ENCODE data around the gene JARID2. TPM values are rescaled to one million over a fixed set of nuclear protein-coding genes. Genes with fewer than 3 reads are reported as not detected.

Gene JARID2
- total and polyA plus RNA-seq, 2 of the 13 experiments (the other 11 are each of a cell fraction or from before 2014, with no cell fraction given): 7.5 to 10.3 TPM

DNA sequence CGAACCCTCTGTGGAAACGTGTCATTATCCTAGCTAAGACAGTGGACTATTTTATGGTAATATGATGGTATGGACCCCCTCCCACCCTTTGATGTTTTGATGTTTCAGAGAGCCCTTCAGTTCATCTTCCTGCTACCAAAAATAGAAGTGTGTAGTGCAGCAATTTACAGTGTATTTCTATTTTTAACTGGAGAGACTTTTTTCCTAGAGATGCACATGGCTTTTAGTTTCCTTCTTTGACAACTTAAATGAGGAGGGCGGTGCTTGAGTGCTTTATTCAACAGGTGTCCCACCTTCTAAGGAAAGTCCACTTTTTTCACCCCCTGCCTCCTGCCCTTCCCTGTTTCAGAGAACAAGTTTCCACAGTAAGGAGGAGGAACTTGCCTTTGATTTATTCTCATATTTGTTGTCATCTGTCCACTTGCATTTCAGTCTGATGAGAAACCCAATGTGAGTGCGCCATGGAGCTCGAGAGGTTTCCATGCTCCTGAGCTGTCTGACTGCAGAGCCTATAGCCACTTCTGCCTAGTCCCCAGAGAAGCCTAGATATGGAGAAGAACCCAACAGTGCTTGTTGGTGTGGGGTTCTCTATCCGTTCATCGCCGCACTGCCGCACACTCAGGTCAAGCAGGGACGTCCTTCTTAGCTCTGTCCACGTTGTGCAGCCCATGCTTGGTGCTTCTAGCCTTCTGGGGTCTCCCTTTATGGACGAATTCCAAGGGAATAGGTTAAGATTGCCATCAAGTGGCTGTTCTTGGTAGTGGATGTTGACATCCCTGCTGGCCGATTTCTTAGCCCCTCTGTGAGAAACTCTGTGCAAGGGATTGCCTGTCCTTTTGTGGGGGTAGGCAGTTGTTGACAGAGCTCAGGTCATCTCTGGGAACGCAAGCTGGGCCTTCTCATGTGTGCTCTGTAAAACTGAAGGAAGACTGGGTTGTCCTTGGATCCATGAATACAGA, 144.2 kb downstream of the JARID2 start (continued):
- TF ChIP-seq, protein P1, sequence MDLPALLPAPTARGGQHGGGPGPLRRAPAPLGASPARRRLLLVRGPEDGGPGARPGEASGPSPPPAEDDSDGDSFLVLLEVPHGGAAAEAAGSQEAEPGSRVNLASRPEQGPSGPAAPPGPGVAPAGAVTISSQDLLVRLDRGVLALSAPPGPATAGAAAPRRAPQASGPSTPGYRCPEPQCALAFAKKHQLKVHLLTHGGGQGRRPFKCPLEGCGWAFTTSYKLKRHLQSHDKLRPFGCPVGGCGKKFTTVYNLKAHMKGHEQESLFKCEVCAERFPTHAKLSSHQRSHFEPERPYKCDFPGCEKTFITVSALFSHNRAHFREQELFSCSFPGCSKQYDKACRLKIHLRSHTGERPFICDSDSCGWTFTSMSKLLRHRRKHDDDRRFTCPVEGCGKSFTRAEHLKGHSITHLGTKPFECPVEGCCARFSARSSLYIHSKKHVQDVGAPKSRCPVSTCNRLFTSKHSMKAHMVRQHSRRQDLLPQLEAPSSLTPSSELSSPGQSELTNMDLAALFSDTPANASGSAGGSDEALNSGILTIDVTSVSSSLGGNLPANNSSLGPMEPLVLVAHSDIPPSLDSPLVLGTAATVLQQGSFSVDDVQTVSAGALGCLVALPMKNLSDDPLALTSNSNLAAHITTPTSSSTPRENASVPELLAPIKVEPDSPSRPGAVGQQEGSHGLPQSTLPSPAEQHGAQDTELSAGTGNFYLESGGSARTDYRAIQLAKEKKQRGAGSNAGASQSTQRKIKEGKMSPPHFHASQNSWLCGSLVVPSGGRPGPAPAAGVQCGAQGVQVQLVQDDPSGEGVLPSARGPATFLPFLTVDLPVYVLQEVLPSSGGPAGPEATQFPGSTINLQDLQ (CRISPR knock-in tag; IDR thresholded peaks at IDR 0.05): no peak
- TF ChIP-seq KDM2A (CRISPR knock-in tag; IDR thresholded peaks at IDR 0.05; ENCODE audit: borderline replicate concordance, low read depth) (0 out of 2 replicates have a peak, but pooled peaks have one; percentile 30), ETV5 (CRISPR knock-in tag; IDR thresholded peaks at IDR 0.05; ENCODE audit: borderline replicate concordance) (0 out of 2 replicates have a peak, but pooled peaks have one; percentile 16), ZZZ3 (CRISPR knock-in tag; IDR thresholded peaks at IDR 0.05; ENCODE audit: borderline replicate concordance) (no peak), ZNF589 (CRISPR knock-in tag; conservative IDR thresholded peaks at IDR 0.05) (no peak), ZFP1 (CRISPR knock-in tag; IDR thresholded peaks at IDR 0.05) (no peak), FOXO1 (CRISPR knock-in tag; IDR thresholded peaks at IDR 0.05) (0 out of 2 replicates have a peak, but pooled peaks have one; percentile 26), SOX6 (IDR thresholded peaks at IDR 0.05) (no peak), SOX6 (CRISPR knock-in tag; IDR thresholded peaks at IDR 0.05) (peak; percentile 41), ZSCAN21 (CRISPR knock-in tag; IDR thresholded peaks at IDR 0.05; ENCODE audit: borderline replicate concordance) (no peak), FOSL2 (CRISPR knock-in tag; IDR thresholded peaks at IDR 0.05) (peak; percentile 38; the same call in 1 of the 2 replicates)
- TF ChIP-seq, protein P2, sequence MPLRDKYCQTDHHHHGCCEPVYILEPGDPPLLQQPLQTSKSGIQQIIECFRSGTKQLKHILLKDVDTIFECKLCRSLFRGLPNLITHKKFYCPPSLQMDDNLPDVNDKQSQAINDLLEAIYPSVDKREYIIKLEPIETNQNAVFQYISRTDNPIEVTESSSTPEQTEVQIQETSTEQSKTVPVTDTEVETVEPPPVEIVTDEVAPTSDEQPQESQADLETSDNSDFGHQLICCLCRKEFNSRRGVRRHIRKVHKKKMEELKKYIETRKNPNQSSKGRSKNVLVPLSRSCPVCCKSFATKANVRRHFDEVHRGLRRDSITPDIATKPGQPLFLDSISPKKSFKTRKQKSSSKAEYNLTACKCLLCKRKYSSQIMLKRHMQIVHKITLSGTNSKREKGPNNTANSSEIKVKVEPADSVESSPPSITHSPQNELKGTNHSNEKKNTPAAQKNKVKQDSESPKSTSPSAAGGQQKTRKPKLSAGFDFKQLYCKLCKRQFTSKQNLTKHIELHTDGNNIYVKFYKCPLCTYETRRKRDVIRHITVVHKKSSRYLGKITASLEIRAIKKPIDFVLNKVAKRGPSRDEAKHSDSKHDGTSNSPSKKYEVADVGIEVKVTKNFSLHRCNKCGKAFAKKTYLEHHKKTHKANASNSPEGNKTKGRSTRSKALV (CRISPR knock-in tag; IDR thresholded peaks at IDR 0.05): no peak

Measured in HepG2 (cell line).